SJSA1 (cell line): ENCODE measurements around the gene COMMD1. TPM values are rescaled to one million over a fixed set of nuclear protein-coding genes. Genes with fewer than 3 reads are reported as not detected.
"Not testable (repeated sequence)": the region's sequence is repeated elsewhere in the genome, so short reads cannot be mapped to it uniquely, and the experiment has no call there.

Experiments
- DNase-seq, 2 experiments: peaks; one replicate each; pipeline ENCODE4 v3.0.0-alpha.2; 2015 to 2020; ENCODE audit warnings: low spot score in 2 of 2, low read depth in 1 of 2
- H3K27ac ChIP-seq: fragments of 250-450 bp; sonication (Bioruptor Pico); 2 replicates; pipeline ENCODE4 v1.5.1; 2020; ENCODE audit warnings: mild to moderate bottlenecking, moderate library complexity
- H3K27me3 ChIP-seq: fragments of 250-450 bp; sonication (Bioruptor Pico); replicated peaks from 2 replicates; pipeline ENCODE4 v1.5.1; 2020; ENCODE audit warnings: mild to moderate bottlenecking, moderate library complexity
- H3K36me3 ChIP-seq: fragments of 250-450 bp; sonication (Bioruptor Pico); 2 replicates; pipeline ENCODE4 v1.5.1; 2020; ENCODE audit warnings: mild to moderate bottlenecking
- H3K4me1 ChIP-seq: fragments of 250-450 bp; sonication (Bioruptor Pico); replicated peaks from 2 replicates; pipeline ENCODE4 v1.6.1; 2021; ENCODE audit warnings: mild to moderate bottlenecking
- H3K4me3 ChIP-seq: fragments of 250-450 bp; sonication (Bioruptor Pico); 2 replicates; pipeline ENCODE4 v1.5.1; 2020; ENCODE audit warnings: mild to moderate bottlenecking
- H3K9me3 ChIP-seq: fragments of 250-450 bp; sonication (Bioruptor Pico); replicated peaks from 2 replicates; pipeline ENCODE4 v1.5.1; 2020; ENCODE audit warnings: mild to moderate bottlenecking
- total RNA-seq: library from RNA; depleted of rRNA; stranded (reverse); fragments of >200 nt; shearing (Covaris generic); gene quantifications from 2 replicates; pipeline ENCODE4 v1.2.3, GENCODE V29; 2014

COMMD1 gene
- total RNA-seq, 1 experiment from 2014 or later = 62.2 TPM

DNA sequence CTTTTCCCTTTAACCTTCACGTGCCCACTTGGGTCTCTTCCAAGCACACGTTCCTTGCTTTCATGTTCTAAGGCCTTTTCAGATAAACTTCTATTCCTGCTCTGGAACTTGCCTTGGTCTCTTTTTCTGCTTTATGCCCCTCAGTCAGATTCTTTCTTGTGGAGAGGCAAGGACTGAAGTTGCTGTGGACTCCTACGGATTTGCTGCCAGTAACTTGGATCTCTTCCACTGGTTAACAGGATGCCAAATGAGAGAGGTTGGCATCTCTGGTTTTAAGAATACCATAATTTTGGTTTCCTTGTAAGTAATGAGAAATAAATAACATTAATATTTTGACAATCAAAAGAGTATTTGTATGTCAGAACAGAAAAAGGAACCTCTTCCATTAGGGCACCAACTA lies 33.0 kb downstream of the COMMD1 start:
- no peak overlapping the region for H3K27ac ChIP-seq
- H3K27me3 ChIP-seq = no peaks in the 10 kb centered on the region
- H3K9me3 ChIP-seq = no peaks in the 10 kb centered on the region
- DNase-seq = no peak
- H3K4me1 ChIP-seq = no peaks in the 10 kb centered on the region
- peaks cover 3% of the 10 kb centered on the region for H3K36me3 ChIP-seq
- H3K4me3 ChIP-seq = no peak overlapping the region

DNA sequence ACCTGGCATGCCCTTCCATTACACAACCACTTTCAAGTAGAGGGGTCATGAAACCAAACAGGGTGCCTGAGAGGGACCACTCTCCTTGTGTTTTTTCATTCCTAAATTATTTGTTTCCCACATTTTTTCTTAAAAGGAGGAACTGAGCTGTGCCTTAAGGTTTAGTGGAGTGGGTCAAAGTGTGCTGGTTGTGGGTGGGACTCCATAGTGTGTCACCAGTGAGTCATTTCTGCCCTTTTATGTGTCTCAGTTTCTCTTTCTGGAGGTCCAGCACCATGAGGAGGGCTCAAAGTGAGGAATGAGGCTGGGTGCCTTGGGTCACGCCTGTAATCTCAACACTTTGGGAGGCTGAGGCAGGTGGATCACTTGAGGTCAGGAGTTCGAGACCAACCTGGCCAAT lies 37.8 kb downstream of the COMMD1 start:
- DNase-seq = no peak
- H3K27me3 ChIP-seq = no peaks in the 10 kb centered on the region
- H3K27ac ChIP-seq = no peak overlapping the region
- H3K4me3 ChIP-seq = no peak overlapping the region
- no peaks in the 10 kb centered on the region for H3K36me3 ChIP-seq
- H3K4me1 ChIP-seq = peaks cover 22% of the 10 kb centered on the region
- no peaks in the 10 kb centered on the region for H3K9me3 ChIP-seq

DNA sequence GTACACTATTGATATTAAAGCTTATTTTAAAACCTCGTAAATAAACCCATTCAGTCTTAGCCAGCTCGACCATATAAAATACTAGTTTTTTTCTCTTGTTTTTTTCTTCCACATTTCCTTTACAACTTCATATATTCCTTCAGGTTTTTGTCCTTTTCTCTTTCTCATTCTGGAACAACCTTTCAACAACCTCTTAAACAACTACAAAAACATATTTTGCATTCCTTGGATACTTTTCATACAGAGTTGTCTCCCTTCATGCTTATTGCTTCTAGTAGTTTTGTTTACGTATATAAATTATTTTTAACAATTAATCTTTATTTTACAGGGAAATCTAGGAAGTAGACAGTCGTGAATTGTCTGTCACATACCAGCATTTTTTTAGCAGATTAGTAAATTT lies 41.2 kb downstream of the COMMD1 start:
- no peaks in the 10 kb centered on the region for H3K36me3 ChIP-seq
- H3K27me3 ChIP-seq = no peaks in the 10 kb centered on the region
- peaks cover 22% of the 10 kb centered on the region for H3K4me1 ChIP-seq
- H3K4me3 ChIP-seq = no peak overlapping the region
- DNase-seq = peak in 1 of 2 experiments; percentile 36
- no peaks in the 10 kb centered on the region for H3K9me3 ChIP-seq
- H3K27ac ChIP-seq = peak overlapping the region; percentile 52

DNA sequence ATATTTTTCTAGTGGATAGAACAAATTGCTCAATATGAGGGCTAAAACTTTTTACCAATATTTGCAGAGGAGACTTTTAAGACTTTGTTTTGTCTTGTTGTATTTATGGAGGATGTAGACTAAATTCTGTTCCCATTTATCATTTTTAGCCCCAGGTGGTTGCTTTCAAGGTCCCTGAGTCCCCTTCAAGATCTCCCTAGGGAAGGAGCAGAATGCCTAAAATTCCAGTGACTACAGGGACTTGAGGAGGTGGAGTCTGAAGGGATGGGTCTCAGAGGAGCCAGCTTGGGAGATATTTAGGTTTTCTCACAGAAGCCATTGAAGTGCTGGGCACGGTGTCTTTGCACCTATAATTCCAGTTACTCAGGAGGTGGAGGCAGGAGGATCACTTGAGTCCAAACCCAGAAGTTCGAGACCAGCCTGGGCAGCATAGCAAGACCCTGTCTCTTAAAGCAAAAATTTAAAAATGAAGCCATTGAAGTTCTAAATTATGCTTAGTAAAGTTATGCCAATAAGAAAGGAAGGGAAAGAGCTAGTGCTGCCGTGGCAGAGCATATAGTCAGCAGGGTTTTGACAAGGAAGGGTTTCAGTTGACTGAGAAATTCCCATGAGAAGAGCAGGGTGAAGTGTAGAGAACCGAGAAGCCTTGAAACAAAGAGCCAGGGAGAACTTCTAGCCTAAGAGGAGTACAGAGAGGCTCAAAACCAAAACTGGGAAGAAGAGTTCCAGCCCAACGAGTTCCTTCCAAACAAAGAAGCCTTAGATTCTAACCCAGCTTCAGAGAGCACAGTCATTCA lies 43.4 kb downstream of the COMMD1 start:
- Histone ChIP-seq H3K4me1 (peaks cover 22% of the 10 kb centered on the region), H3K9me3 (0 out of 2 replicates have a peak, but pooled peaks cover 2% of the 10 kb centered on the region), H3K4me3 (no peak overlapping the region), H3K36me3 (peaks cover 3% of the 10 kb centered on the region; the same call in 1 of the 2 replicates), H3K27ac (no peak overlapping the region), H3K27me3 (no peaks in the 10 kb centered on the region)
- DNase-seq = no peak

DNA sequence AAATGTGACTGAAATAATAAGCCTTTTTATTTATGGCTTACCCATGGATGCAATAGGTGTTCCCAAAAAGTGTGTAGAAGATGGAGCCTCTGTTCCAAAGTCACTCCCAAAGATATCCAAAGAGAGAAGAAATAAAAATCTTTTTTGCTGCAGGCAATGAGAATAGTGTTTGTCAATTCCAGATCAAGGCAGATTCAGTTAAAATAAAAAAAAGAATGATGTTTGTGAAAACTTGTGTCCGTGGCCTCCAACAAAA lies 43.9 kb downstream of the COMMD1 start:
- Histone ChIP-seq H3K27me3 (no peaks in the 10 kb centered on the region), H3K4me1 (peaks cover 22% of the 10 kb centered on the region), H3K4me3 (no peak overlapping the region), H3K9me3 (0 out of 2 replicates have a peak, but pooled peaks cover 2% of the 10 kb centered on the region), H3K36me3 (peaks cover 3% of the 10 kb centered on the region; the same call in 1 of the 2 replicates), H3K27ac (no peak overlapping the region)
- no peak for DNase-seq

DNA sequence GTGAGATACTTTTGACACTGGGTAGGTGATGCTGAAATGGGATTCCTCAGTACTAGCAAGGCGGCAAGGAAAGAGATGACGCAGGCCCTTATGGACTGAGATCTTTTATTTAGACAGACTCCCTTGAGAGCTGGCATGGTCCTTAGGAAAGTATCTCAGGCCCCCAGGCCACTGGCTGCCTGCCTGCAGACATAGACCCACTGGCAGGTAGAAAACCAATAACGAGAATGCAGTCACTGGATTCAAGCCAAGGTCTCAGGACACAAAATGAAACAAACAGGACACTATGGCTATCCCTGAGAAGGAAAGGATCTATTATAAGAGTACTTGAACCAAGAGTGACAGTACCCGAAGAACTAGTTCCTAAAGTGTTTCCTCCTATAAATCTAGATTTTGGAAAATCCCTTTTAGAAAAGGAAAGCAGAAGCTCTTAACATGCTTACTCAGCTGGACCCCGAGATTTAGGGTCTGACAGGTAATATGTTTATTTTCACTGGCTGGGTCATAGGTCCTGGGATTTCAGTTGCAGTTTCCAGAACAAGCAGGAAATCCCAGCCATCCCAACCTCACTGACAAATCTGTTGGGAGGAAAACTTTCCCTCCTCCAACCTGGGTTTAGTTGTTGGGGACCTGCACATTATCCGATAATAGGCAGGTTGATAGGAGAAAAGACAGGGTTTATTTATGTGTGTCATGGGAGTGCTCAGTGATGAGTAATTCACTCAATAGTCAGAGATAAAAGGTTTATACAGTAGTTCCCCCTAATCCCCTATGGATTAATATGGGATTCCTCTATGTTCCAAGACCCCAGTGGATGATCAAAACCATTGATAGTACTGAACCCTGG lies 44.5 kb downstream of the COMMD1 start:
- DNase-seq = no peak
- Histone ChIP-seq H3K27ac (no peak overlapping the region), H3K36me3 (peaks cover 3% of the 10 kb centered on the region; the same call in 1 of the 2 replicates), H3K4me3 (no peak overlapping the region), H3K9me3 (0 out of 2 replicates have a peak, but pooled peaks cover 2% of the 10 kb centered on the region), H3K27me3 (no peaks in the 10 kb centered on the region), H3K4me1 (peaks cover 22% of the 10 kb centered on the region)

DNA sequence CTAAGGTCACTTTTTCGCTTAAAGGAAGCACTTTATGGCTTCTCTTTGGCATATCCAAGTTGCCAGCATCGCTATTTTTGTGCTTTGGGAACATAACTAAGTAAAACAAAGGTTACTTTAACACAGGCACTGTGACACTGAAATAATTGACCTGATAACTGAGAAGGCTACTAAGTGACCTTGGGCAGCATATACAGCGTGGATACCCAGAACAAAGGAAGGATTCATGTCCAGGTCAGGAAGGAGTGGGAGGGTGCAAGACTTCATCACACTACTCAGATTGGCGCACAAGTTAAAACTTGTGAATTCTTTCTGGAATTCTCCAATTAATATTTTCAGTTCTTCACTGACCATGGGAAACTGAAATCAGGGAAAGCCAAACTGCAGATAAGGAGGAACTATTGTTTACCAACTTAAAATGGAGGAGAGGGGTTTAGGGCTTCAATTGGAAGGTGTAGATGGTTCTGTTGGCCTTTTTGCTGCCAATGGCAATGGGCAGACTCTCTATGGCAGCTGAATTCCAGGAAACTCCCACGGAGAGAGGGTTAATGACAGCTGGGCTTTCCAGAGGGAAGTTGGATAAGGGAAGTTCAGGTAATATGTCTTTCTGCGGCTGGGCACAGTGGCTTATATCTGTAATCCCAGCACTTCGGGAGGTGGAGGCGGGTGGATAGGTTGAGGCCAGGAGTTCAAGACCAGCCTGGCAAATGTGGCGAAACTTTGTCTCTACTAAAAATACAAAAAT lies 45.3 kb downstream of the COMMD1 start:
- Histone ChIP-seq H3K4me3 (no peak overlapping the region), H3K27ac (no peak overlapping the region), H3K36me3 (peaks cover 3% of the 10 kb centered on the region; the same call in 1 of the 2 replicates), H3K27me3 (no peaks in the 10 kb centered on the region), H3K4me1 (peaks cover 14% of the 10 kb centered on the region), H3K9me3 (0 out of 2 replicates have a peak, but pooled peaks cover 2% of the 10 kb centered on the region)
- DNase-seq = no peak

DNA sequence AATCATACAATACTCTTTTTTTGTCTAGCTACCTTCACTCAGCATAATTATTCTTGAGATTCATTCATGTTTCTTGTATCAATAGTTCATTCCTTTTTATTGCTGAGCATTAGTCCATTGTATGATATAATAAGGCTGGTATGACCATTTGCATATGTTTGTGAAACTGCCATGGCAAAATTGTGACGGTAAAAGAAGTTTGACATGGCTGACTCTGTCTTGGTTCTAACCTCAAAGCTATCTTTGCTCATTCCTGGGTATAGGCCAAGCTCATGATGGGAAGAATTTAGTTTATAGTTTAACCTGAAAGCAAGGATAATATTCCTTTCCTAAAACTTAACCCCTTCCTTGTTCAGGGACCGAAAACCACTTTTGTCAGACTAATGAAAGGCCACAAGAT lies 46.4 kb downstream of the COMMD1 start:
- no peak for DNase-seq
- H3K27ac ChIP-seq = no peak overlapping the region
- H3K4me1 ChIP-seq = peaks cover 8% of the 10 kb centered on the region
- no peak overlapping the region for H3K4me3 ChIP-seq
- H3K27me3 ChIP-seq = no peaks in the 10 kb centered on the region
- 0 out of 2 replicates have a peak, but pooled peaks cover 2% of the 10 kb centered on the region for H3K9me3 ChIP-seq
- H3K36me3 ChIP-seq = peaks cover 3% of the 10 kb centered on the region; the same call in 1 of the 2 replicates

DNA sequence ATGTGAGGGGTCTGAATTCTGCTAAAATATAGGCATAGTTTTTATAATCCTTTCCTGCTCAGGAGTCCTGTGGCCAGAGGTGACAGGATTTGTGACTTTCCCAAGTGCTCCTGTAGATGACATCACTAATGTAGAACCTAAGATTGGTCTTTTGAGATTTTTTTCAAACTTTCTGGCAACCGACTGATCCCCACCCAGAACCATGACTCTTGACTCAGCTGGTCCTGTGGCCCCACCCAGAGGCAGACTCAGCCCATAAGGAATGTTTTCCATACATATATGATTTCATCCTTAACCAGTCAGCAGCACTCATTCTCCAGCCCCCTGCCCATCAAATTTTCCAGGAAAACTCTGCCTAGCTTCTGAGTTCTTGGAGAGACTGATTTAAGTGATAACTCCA lies 46.8 kb downstream of the COMMD1 start:
- DNase-seq = no peak
- Histone ChIP-seq H3K27me3 (no peaks in the 10 kb centered on the region), H3K36me3 (peaks cover 3% of the 10 kb centered on the region; the same call in 1 of the 2 replicates), H3K27ac (no peak overlapping the region), H3K4me3 (no peak overlapping the region), H3K9me3 (0 out of 2 replicates have a peak, but pooled peaks cover 2% of the 10 kb centered on the region), H3K4me1 (peaks cover 10% of the 10 kb centered on the region)

DNA sequence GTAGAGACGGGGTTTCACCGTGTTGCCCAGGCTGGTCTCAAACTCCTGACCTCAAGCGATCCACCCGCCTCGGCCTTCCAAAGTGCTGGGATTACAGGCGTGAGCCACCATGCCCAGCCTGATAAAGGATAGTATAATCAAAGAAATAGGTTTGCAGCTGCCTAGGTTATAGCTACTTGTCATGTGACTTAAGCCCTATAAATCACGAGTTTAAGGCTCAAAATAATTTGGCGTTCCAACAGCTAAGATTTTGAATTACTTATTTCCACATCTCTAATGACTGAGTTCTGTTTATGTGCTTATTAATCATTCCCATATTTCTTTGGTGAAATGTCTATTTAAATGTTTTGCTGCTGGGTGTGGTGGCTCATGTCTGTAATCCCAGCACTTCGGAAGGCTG lies 49.4 kb downstream of the COMMD1 start:
- not testable (repeated sequence) for H3K9me3 ChIP-seq, H3K27ac ChIP-seq, DNase-seq, H3K36me3 ChIP-seq, H3K4me3 ChIP-seq, H3K27me3 ChIP-seq
- H3K4me1 ChIP-seq = peaks cover 26% of the 10 kb centered on the region

DNA sequence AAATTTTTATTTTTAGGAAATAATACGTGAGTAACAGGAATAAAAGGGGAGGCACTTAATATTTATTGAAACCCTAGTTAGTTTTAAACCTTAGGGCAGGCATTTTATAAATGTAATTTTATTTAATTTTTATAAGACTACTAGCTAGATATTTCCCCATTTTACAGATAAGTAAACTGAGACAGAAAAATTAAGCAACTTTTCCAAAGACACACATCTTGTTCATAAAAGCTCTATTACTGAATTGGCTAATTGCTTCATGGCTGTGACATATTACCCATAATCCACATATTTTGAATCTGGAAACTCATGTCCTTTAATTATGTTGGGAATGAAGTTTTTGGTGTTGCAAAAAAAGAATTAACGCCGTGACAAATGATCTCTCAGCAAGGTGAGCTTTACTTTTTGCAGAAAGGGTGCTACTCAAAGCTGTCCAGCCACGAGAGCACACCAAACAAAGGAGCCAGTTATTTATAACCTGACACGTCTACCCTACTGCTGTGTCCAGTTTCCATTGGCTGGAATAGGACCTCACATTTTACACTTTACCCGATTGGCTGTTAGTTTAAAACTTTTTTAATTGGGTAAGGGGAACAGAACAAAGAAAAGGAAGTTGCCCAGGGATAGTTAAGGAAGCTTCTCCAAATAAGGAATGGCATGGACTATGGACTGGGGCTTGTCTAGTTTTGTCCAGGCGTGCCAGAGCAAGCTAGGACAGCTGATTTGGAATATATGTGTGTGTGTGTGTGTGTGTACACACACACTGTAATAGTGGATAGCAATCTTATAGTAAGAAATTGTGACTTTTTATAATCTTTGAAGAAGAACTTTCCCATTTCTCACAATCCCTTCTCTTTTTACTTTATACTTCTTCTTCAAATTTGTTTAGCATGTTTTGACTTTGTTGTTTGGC lies 54.2 kb downstream of the COMMD1 start:
- peaks cover 26% of the 10 kb centered on the region for H3K4me1 ChIP-seq
- no peak overlapping the region for H3K4me3 ChIP-seq
- no peaks in the 10 kb centered on the region for H3K9me3 ChIP-seq
- no peaks in the 10 kb centered on the region for H3K36me3 ChIP-seq
- no peak for DNase-seq
- H3K27me3 ChIP-seq = no peaks in the 10 kb centered on the region
- no peak overlapping the region for H3K27ac ChIP-seq

DNA sequence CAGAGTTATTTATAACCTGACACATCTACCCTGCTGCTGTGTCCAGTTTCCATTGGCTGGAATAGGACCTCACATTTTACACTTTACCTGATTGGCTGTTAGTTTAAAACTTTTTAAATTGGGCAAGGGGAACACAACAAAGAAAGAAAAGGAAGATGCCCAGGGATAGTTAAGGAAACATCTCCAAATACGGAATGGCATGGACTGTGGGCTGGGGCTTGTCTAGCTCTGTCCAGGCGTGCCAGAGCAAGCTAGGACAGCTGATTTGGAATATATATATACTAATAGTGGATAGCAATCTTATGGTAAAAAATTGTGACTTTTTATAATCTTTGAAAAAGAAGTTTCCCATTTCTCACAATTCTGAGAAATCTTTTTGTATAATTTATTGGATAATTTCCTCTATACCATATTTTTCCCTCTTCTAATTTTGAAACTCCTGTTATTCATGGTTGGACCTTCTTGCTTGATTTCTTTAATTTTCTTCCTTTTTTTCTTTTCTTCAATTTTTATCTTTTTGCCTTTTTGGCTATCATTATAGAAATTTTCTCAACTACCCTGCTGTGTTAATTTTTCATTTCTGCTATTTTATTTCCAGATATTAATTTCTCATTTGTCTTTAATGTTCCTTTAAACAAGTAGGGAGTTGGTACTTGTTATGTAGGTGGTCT lies 55.9 kb downstream of the COMMD1 start:
- no peaks in the 10 kb centered on the region for H3K36me3 ChIP-seq
- peaks cover 25% of the 10 kb centered on the region for H3K4me1 ChIP-seq
- no peak for DNase-seq
- H3K9me3 ChIP-seq = no peaks in the 10 kb centered on the region
- no peak overlapping the region for H3K4me3 ChIP-seq
- H3K27me3 ChIP-seq = no peaks in the 10 kb centered on the region
- H3K27ac ChIP-seq = no peak overlapping the region
